SK-N-SH treated with all-trans-retinoic acid at 6 μM for 48 hours (cell line): ENCODE data around the gene RAD51AP1.
"Not testable (repeated sequence)": the region's sequence is repeated elsewhere in the genome, so short reads cannot be mapped to it uniquely, and the experiment has no call there.

Experiments used
- ATAC-seq: fragments of 200-7000 bp; cut with Tn5 transposase; 3 replicates; pipeline ENCODE4 v1.9.1; 2020; ENCODE audit warnings: mild to moderate bottlenecking, moderate library complexity
- ARNTL ChIP-seq: fragments of 450-650 bp; formaldehyde crosslinking; IDR thresholded peaks from 2 replicates; pipeline ENCODE4 v1.5.0; 2020; ENCODE audit warnings: low read depth, mild to moderate bottlenecking, moderate library complexity, borderline replicate concordance
- BACH2 ChIP-seq: fragments of 250-450 bp; sonication (Bioruptor Pico); IDR thresholded peaks from 2 replicates; pipeline ENCODE4 v1.9.0; 2021; ENCODE audit warnings: mild to moderate bottlenecking, borderline replicate concordance
- CSDC2 ChIP-seq: fragments of 250-450 bp; sonication (Bioruptor Pico); IDR thresholded peaks from 2 replicates; pipeline ENCODE4 v1.5.0; 2020; ENCODE audit warnings: mild to moderate bottlenecking, moderate library complexity
- CSRNP3 ChIP-seq: fragments of 250-450 bp; sonication (Bioruptor Pico); IDR thresholded peaks from 2 replicates; pipeline ENCODE4 v1.5.1; 2021; ENCODE audit warnings: mild to moderate bottlenecking, moderate library complexity
- GLIS3 ChIP-seq: fragments of 250-450 bp; sonication (Bioruptor Pico); IDR thresholded peaks from 2 replicates; pipeline ENCODE4 v1.5.0; 2020; ENCODE audit warnings: mild to moderate bottlenecking, moderate library complexity
- ISL1 ChIP-seq: fragments of 250-450 bp; sonication (Bioruptor Pico); IDR thresholded peaks from 2 replicates; pipeline ENCODE4 v2.1.2; 2022; ENCODE audit warnings: mild to moderate bottlenecking, moderate library complexity
- OSR1 ChIP-seq: fragments of 250-450 bp; sonication (Bioruptor Pico); IDR thresholded peaks from 2 replicates; pipeline ENCODE4 v1.8.0; 2022; ENCODE audit warnings: moderate library complexity, mild to moderate bottlenecking, inconsistent platforms
- PATZ1 ChIP-seq: fragments of 250-450 bp; sonication (Bioruptor Pico); IDR thresholded peaks from 2 replicates; pipeline ENCODE4 v1.8.0; 2020; ENCODE audit warnings: mild to moderate bottlenecking, moderate library complexity, borderline replicate concordance
- POU6F1 ChIP-seq: fragments of 250-450 bp; sonication (Bioruptor Pico); IDR thresholded peaks from 2 replicates; pipeline ENCODE4 v1.8.0; 2021; ENCODE audit warnings: low read depth, mild to moderate bottlenecking, moderate library complexity, borderline replicate concordance
- PPARA ChIP-seq: fragments of 250-450 bp; sonication (Bioruptor Pico); IDR thresholded peaks from 2 replicates; pipeline ENCODE4 v1.5.0; 2020; ENCODE audit warnings: mild to moderate bottlenecking, borderline replicate concordance
- RARB ChIP-seq: fragments of 250-450 bp; sonication (Bioruptor Pico); IDR thresholded peaks from 2 replicates; pipeline ENCODE4 v1.8.0; 2021; ENCODE audit warnings: mild to moderate bottlenecking, moderate library complexity
- TCF4 ChIP-seq: fragments of 250-450 bp; sonication (Bioruptor Pico); IDR thresholded peaks from 2 replicates; pipeline ENCODE4 v1.8.0; 2021; ENCODE audit warnings: mild to moderate bottlenecking, moderate library complexity, borderline replicate concordance
- TOX ChIP-seq: fragments of 250-450 bp; sonication (Bioruptor Pico); IDR thresholded peaks from 2 replicates; pipeline ENCODE4 v1.8.0; 2021; ENCODE audit warnings: mild to moderate bottlenecking, moderate library complexity, borderline replicate concordance
- TSHZ2 ChIP-seq: fragments of 250-450 bp; sonication (Bioruptor Pico); IDR thresholded peaks from 2 replicates; pipeline ENCODE4 v1.5.0; 2020; ENCODE audit warnings: mild to moderate bottlenecking, moderate library complexity
- ZC3H10 ChIP-seq: fragments of 250-450 bp; sonication (Bioruptor Pico); IDR thresholded peaks from 2 replicates; pipeline ENCODE4 v1.5.1; 2021; ENCODE audit warnings: mild to moderate bottlenecking, moderate library complexity
- ZFP30 ChIP-seq: fragments of 450-650 bp; formaldehyde crosslinking; IDR thresholded peaks from 2 replicates; pipeline ENCODE4 v1.5.0; 2022; ENCODE audit warnings: mild to moderate bottlenecking, moderate library complexity
- ZNF8 ChIP-seq: fragments of 450-650 bp; formaldehyde crosslinking; IDR thresholded peaks from 2 replicates; pipeline ENCODE4 v1.5.0; 2020; ENCODE audit warnings: mild to moderate bottlenecking, moderate library complexity

RAD51AP1 gene

GRCh38 chr12:4506430-4506829, 32.3 kb upstream of the RAD51AP1 start:
- no peak for ATAC-seq
- TF ChIP-seq ARNTL (CRISPR knock-in tag) (no peak), OSR1 (no peak), CSRNP3 (CRISPR knock-in tag) (no peak), CSDC2 (no peak), PATZ1 (no peak), TSHZ2 (CRISPR knock-in tag) (no peak)

- no peak for ATAC-seq
- no peak for TF ChIP-seq BACH2
- TF ChIP-seq TOX (CRISPR knock-in tag) = no peak
- no peak for TF ChIP-seq RARB (CRISPR knock-in tag)
- TF ChIP-seq TSHZ2 (CRISPR knock-in tag) = no peak
- TF ChIP-seq ISL1 = no peak
- no peak for TF ChIP-seq GLIS3
- no peak for TF ChIP-seq POU6F1 (CRISPR knock-in tag)
- no peak for TF ChIP-seq PPARA (CRISPR knock-in tag)
- no peak for TF ChIP-seq ZNF8
- TF ChIP-seq TCF4 (CRISPR knock-in tag) = no peak
- no peak for TF ChIP-seq ZC3H10
- TF ChIP-seq ZFP30 (CRISPR knock-in tag) = no peak
These were observed 31.8 kb upstream of the RAD51AP1 start for GRCh38 chr12:4506870-4507269.

- ATAC-seq = not testable (repeated sequence)
These were observed 30.2 kb upstream of the RAD51AP1 start for GRCh38 chr12:4508503-4508902.

- not testable (repeated sequence) for ATAC-seq
These were observed 29.4 kb upstream of the RAD51AP1 start for GRCh38 chr12:4509269-4509668.
